Measurements from ENCODE around the gene OR52I1.

Gene OR52I1

GRCh38 chr11:4593739-4594138 is at the start of gene OR52I1:
OR52I1 (plus strand) TSS chr11:4594039; CDS start chr11:4594039, 0 bp downstream.
- DNase-seq (ENCODE audit: low read depth in 3 of 3) = no peak

GRCh38 chr11:4544891-4545290 is 48.9 kb upstream of the OR52I1 start, which contains the start of gene OR52M1:
OR52M1 (plus strand) TSS chr11:4545191; CDS start chr11:4545191, 0 bp downstream.
- DNase-seq (ENCODE audit: low read depth in 3 of 3) = no peak

GRCh38 chr11:4546878-4547277 is 47.0 kb upstream of the OR52I1 start:
- DNase-seq (ENCODE audit: low read depth in 3 of 3) = no peak

- DNase-seq (ENCODE audit: low read depth in 3 of 3) = no peak
These were observed 46.4 kb upstream of the OR52I1 start for GRCh38 chr11:4547416-4547815.

- no peak for DNase-seq (ENCODE audit: low read depth in 3 of 3)
These were observed 42.4 kb upstream of the OR52I1 start for GRCh38 chr11:4551346-4551979.

GRCh38 chr11:4559527-4560440 is 34.1 kb upstream of the OR52I1 start:
- DNase-seq (ENCODE audit: low read depth in 3 of 3) = no peak

- DNase-seq (ENCODE audit: low read depth in 3 of 3) = no peak
These were observed 33.4 kb upstream of the OR52I1 start for GRCh38 chr11:4560467-4560866.

GRCh38 chr11:4565371-4565770 is 28.5 kb upstream of the OR52I1 start:
- DNase-seq (ENCODE audit: low read depth in 3 of 3) = no peak

GRCh38 chr11:4569075-4569474 is 24.8 kb upstream of the OR52I1 start:
- no peak for DNase-seq (ENCODE audit: low read depth in 3 of 3)

- DNase-seq (ENCODE audit: low read depth in 3 of 3) = no peak
These were observed 17.0 kb upstream of the OR52I1 start for GRCh38 chr11:4576880-4577279.

GRCh38 chr11:4577761-4578160 is 16.1 kb upstream of the OR52I1 start:
- DNase-seq (ENCODE audit: low read depth in 3 of 3) = no peak

GRCh38 chr11:4578624-4579023 is 15.2 kb upstream of the OR52I1 start:
- no peak for DNase-seq (ENCODE audit: low read depth in 3 of 3)

GRCh38 chr11:4580124-4580523 is 13.7 kb upstream of the OR52I1 start:
- no peak for DNase-seq (ENCODE audit: low read depth in 3 of 3)

- no peak for DNase-seq (ENCODE audit: low read depth in 3 of 3)
These were observed 12.4 kb upstream of the OR52I1 start, which contains the start of gene OR52I2 for GRCh38 chr11:4581443-4581842. OR52I2 (plus strand) TSS chr11:4581743.

- DNase-seq (ENCODE audit: low read depth in 3 of 3) = no peak
These were observed 4.8 kb upstream of the OR52I1 start for GRCh38 chr11:4589017-4589416.

GRCh38 chr11:4605057-4605456 is 11.2 kb downstream of the OR52I1 start:
- no peak for DNase-seq (ENCODE audit: low read depth in 3 of 3)

GRCh38 chr11:4606231-4607015 is 12.6 kb downstream of the OR52I1 start:
- no peak for DNase-seq (ENCODE audit: low read depth in 3 of 3)

- no peak for DNase-seq (ENCODE audit: low read depth in 3 of 3)
These were observed 13.3 kb downstream of the OR52I1 start for GRCh38 chr11:4607096-4607495.

GRCh38 chr11:4607781-4608666 is 14.2 kb downstream of the OR52I1 start, which contains the start of gene TRIM68:
TRIM68 (minus strand) TSS chr11:4608231; CDS start chr11:4605504, 2,727 bp downstream.
- peak; percentile 86 to 90 (median 90) for DNase-seq (ENCODE audit: low read depth in 3 of 3)

- DNase-seq (ENCODE audit: low read depth in 3 of 3) = no peak
These were observed 16.6 kb downstream of the OR52I1 start for GRCh38 chr11:4610258-4610935.
